ENCODE measurements around the gene PTPRD.

DNA sequence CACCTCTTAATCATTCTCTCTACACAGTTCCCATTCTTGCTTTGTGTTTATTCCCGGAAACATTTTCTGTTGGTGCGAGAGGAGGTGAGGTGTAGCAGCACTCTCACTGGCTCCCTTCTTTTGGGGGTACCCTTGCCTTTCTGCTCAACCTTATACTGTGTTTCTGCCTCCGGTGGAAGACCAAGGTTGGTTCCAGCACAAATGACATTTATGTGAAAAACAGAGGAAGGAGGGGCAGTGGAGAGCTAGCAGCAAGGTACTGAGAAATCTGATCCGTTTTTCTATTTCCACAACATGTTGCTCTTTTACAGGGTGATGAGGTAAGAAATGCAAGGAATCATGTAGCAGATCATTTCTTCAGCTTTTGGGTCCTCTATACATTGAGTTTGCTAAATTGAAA is 2165.2 kb downstream of the PTPRD start:
- TF ChIP-seq, protein P1, sequence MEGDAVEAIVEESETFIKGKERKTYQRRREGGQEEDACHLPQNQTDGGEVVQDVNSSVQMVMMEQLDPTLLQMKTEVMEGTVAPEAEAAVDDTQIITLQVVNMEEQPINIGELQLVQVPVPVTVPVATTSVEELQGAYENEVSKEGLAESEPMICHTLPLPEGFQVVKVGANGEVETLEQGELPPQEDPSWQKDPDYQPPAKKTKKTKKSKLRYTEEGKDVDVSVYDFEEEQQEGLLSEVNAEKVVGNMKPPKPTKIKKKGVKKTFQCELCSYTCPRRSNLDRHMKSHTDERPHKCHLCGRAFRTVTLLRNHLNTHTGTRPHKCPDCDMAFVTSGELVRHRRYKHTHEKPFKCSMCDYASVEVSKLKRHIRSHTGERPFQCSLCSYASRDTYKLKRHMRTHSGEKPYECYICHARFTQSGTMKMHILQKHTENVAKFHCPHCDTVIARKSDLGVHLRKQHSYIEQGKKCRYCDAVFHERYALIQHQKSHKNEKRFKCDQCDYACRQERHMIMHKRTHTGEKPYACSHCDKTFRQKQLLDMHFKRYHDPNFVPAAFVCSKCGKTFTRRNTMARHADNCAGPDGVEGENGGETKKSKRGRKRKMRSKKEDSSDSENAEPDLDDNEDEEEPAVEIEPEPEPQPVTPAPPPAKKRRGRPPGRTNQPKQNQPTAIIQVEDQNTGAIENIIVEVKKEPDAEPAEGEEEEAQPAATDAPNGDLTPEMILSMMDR (IDR thresholded peaks at IDR 0.05) = no peak
- TF ChIP-seq POLR2AphosphoS5 (IDR thresholded peaks at IDR 0.05) = no peak
- no peak for TF ChIP-seq POLR2A (IDR thresholded peaks at IDR 0.05)
